Measurements from ENCODE around the gene RIMBP2. TPM values are rescaled to one million over a fixed set of nuclear protein-coding genes. Genes with fewer than 3 reads are reported as not detected.

The RIMBP2 gene
- total RNA-seq, 6 experiments from 2014 or later, result not detected

DNA sequence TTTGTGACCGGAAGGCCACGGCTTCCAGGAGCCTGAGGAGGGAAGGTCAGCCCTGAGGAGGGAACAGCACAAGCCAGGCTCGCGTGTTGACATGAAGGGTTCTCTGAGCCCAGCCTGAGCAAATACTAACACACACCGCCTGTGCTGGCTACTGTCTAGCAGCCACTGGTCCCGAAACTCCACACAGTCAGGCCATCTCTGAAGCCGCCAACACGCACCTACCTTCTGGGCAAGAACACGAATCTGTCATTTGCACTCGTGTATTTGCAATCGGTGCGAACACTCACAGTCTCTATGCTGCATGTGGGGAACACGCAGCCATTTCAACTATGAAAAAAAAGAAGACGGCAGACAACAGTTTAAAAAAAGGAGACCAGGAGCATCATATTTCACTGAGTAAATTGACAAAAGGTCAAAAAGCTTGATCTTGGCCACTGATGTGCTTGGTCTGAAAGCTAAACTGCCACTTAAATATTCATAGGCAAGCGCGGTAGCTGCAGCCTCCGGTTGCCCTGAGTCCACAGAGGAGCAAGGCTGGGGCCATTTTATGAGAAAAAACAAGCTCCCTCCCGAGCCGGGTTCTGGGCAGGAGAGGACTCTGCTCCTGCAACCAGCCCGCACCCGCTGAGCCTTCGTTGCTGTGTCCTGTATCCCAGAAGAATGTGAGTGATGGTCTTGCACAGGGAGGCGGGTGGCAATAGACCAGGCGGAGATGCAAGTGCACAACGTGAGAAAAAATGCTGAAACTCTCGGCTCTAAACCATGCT, 57.8 kb downstream of the RIMBP2 start:
- peaks cover 62% of the 10 kb centered on the region for H3K9me3 Mint-ChIP-seq
- H3K27me3 Mint-ChIP-seq (ENCODE audit: insufficient read depth), result no peaks in the 10 kb centered on the region
- H3K4me3 Mint-ChIP-seq, result no peak overlapping the region
- DNase-seq, result no peak
- H3K27ac Mint-ChIP-seq, result no peak overlapping the region
- no peaks in the 10 kb centered on the region for H3K4me1 Mint-ChIP-seq (ENCODE audit: low read depth)
- H3K36me3 Mint-ChIP-seq (ENCODE audit: low read depth), result no peaks in the 10 kb centered on the region; the same call in 1 of the 2 replicates
- TF ChIP-seq, protein P1, sequence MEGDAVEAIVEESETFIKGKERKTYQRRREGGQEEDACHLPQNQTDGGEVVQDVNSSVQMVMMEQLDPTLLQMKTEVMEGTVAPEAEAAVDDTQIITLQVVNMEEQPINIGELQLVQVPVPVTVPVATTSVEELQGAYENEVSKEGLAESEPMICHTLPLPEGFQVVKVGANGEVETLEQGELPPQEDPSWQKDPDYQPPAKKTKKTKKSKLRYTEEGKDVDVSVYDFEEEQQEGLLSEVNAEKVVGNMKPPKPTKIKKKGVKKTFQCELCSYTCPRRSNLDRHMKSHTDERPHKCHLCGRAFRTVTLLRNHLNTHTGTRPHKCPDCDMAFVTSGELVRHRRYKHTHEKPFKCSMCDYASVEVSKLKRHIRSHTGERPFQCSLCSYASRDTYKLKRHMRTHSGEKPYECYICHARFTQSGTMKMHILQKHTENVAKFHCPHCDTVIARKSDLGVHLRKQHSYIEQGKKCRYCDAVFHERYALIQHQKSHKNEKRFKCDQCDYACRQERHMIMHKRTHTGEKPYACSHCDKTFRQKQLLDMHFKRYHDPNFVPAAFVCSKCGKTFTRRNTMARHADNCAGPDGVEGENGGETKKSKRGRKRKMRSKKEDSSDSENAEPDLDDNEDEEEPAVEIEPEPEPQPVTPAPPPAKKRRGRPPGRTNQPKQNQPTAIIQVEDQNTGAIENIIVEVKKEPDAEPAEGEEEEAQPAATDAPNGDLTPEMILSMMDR (IDR thresholded peaks at IDR 0.05), result no peak

DNA sequence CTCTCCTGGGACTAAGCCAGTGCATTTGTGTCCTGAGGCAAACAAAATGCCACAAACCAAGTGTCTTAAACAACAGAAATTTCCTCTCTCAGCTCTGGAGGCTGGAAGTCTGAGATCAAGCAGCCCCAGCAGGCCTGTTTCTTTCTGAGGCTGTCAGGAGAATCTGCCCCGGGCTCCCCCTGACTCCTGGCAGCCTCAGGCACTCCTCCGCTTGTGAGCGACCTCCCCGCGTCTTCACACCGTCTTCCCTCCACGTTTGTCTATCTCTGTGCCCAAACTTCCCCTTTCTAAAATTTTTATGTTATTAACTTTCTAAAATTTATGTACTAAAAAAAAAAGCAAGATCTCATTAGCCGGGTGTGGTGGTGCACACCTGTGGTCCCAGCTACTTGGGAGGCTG, 59.7 kb downstream of the RIMBP2 start:
- no peak for DNase-seq
- H3K27me3 Mint-ChIP-seq (ENCODE audit: insufficient read depth), result no peaks in the 10 kb centered on the region; the same call in 1 of the 2 replicates
- TF ChIP-seq, protein P1 (IDR thresholded peaks at IDR 0.05), result no peak
- no peak overlapping the region for H3K4me3 Mint-ChIP-seq
- H3K27ac Mint-ChIP-seq, result no peak overlapping the region
- no peaks in the 10 kb centered on the region for H3K4me1 Mint-ChIP-seq (ENCODE audit: low read depth)
- H3K9me3 Mint-ChIP-seq, result peaks cover 65% of the 10 kb centered on the region
- H3K36me3 Mint-ChIP-seq (ENCODE audit: low read depth), result no peaks in the 10 kb centered on the region; the same call in 1 of the 2 replicates

DNA sequence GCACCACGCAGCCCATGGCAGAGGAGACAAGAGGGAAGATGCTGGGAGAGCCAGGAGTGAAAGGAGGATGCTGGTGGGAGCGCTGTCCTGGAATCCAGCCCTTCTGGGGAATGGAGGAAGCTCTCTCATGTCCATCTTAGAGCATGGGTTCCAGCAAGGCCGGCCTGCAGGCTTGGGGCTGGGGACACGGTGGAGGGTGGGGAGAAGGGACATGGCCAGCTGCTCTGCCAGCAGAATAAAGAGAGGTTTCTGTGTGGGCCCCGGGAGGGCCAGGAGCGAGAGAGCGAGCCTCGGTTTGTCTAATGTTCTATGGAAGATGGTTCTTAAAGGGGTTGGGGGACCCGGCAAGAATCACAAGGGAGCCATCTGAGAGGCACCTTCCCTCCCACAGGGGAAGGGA, 60.2 kb downstream of the RIMBP2 start:
- TF ChIP-seq, protein P1 (IDR thresholded peaks at IDR 0.05), result no peak
- Mint-ChIP-seq H3K9me3 (peaks cover 69% of the 10 kb centered on the region), H3K4me3 (no peak overlapping the region), H3K27ac (no peak overlapping the region), H3K4me1 (ENCODE audit: low read depth) (no peaks in the 10 kb centered on the region), H3K27me3 (ENCODE audit: insufficient read depth) (no peaks in the 10 kb centered on the region; the same call in 1 of the 2 replicates), H3K36me3 (ENCODE audit: low read depth) (no peaks in the 10 kb centered on the region; the same call in 1 of the 2 replicates)
- DNase-seq, result no peak

GRCh38 chr12:130655010-130655409, 61.1 kb downstream of the RIMBP2 start:
- TF ChIP-seq, protein P1 (IDR thresholded peaks at IDR 0.05), result no peak
- DNase-seq, result no peak
- Mint-ChIP-seq H3K4me1 (ENCODE audit: low read depth) (no peaks in the 10 kb centered on the region), H3K27me3 (ENCODE audit: insufficient read depth) (no peaks in the 10 kb centered on the region; the same call in 1 of the 2 replicates), H3K9me3 (peaks cover 65% of the 10 kb centered on the region), H3K27ac (no peak overlapping the region), H3K4me3 (no peak overlapping the region), H3K36me3 (ENCODE audit: low read depth) (peaks cover 3% of the 10 kb centered on the region; the same call in 1 of the 2 replicates)

DNA sequence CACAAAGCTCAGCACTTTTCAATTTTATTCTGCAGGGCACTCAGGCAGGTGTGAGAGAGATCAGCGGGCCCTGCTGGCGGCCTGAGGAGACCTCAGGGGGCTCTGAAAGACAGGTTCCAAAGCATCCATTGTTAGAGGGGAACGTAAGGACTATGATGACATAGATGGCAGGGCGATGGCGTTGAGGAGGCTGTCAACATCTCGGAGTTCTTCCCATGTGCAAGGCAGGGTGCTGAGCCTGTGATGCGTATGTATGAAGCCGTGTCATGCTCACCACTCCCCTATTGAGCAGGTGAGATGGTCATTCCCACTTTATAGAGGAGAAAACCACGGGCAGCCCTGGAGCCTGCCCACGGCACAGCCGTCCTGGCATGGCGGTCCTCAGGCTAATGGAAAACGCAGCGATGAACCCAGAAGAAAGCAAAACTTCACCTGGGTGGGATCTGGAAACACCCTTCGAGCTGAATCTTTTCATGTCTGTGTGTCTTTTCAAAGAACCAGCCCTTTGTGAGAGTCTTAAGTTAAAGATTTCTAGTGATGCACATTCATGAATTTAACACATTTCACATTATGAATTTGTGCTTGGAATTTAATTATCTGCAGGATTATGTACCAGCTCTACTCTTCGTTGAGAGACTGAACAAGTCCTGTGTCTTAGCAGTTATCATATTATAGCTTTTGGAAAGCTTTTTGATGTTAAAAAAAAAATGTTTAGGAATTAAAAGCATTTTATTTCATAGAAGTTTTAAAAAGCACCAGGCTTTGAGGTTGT, 64.7 kb downstream of the RIMBP2 start:
- Mint-ChIP-seq H3K4me1 (ENCODE audit: low read depth) (no peaks in the 10 kb centered on the region), H3K27me3 (ENCODE audit: insufficient read depth) (no peaks in the 10 kb centered on the region; the same call in 1 of the 2 replicates), H3K9me3 (peaks cover 57% of the 10 kb centered on the region), H3K4me3 (no peak overlapping the region), H3K36me3 (ENCODE audit: low read depth) (0 out of 2 replicates have a peak, but pooled peaks cover 3% of the 10 kb centered on the region), H3K27ac (no peak overlapping the region)
- DNase-seq, result no peak
- TF ChIP-seq, protein P1 (IDR thresholded peaks at IDR 0.05), result no peak

All from HFFc6 (cell line).